IgD-negative memory B cell (primary cell): ENCODE data around the gene CRACDL. TPM values are rescaled to one million over a fixed set of nuclear protein-coding genes. Genes with fewer than 3 reads are reported as not detected.
"Not testable (repeated sequence)": the region's sequence is repeated elsewhere in the genome, so short reads cannot be mapped to it uniquely, and the experiment has no call there.

Experiments
- H3K27ac Mint-ChIP-seq, 3 donors: one replicate each; pipeline ENCODE4 v1.8.0; 2020 to 2022; ENCODE audit warnings: mild to moderate bottlenecking in 3 of 3, mixed read lengths in 3 of 3, moderate library complexity in 1 of 3
- H3K27me3 Mint-ChIP-seq: one replicate; pipeline ENCODE4 v1.8.0; 2021; ENCODE audit warnings: mixed read lengths
- H3K36me3 Mint-ChIP-seq: one replicate; pipeline ENCODE4 v1.8.0; 2020; ENCODE audit warnings: mild to moderate bottlenecking, mixed read lengths
- H3K4me1 Mint-ChIP-seq, 3 donors: one replicate each; pipeline ENCODE4 v1.8.0; 2020 to 2022; ENCODE audit warnings: mixed read lengths in 3 of 3, mild to moderate bottlenecking in 1 of 3
- H3K4me3 Mint-ChIP-seq, 4 donors: one replicate each; pipeline ENCODE4 v1.8.0; 2020 to 2022; ENCODE audit warnings: mild to moderate bottlenecking in 4 of 4, mixed read lengths in 4 of 4, moderate library complexity in 3 of 4
- H3K9me3 Mint-ChIP-seq, 3 donors: one replicate each; pipeline ENCODE4 v1.8.0; 2020 to 2021; ENCODE audit warnings: mixed read lengths in 3 of 3, mild to moderate bottlenecking in 1 of 3
- polyA plus RNA-seq: library from polyadenylated mRNA; unstranded; fragments of 300-500 nt; fragmentation: Illumina TruSeq; gene quantifications from one replicate; pipeline ENCODE4 v1.2.3, GENCODE V29; 2021

The CRACDL gene
- polyA plus RNA-seq, 1 donor from 2014 or later: not detected

DNA sequence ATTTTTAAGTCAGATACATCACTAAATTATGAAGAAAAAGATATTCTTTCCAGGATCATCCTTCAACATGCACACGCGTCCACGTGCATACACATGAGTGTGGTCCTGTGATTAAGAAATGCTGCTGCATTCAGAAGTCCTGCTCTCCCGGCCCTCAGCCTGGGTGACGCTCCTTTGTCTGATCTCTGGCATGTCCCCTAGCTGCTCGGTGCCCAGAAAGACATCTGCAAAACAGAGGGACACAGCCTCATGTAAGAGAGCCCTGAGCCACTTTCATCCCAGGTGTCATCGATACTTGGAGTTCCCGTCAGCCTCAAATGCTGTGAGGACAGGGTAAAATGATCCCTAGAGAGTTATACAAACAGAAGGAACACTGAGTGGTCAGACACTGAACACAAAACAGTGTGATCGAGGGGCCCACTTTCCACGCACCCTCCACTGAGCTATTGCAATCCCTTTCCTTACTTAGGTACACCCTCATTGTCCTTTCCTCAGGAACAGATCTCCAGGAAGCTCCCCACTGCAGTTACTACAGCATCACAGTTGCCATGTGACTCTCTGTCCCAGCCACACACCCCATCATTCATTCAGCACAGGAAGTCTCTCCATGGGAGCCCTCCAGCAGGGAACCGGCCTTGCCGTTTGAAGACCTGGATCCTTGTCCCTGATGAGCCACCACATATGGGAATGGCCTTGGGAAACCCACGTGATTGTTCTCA is 32.1 kb downstream of the CRACDL start:
- H3K4me1 Mint-ChIP-seq: peaks cover 4 to 6% (median 4%) of the 10 kb centered on the region in 3 donors
- peaks cover 0 to 3% (median 0%) of the 10 kb centered on the region in 3 donors for H3K9me3 Mint-ChIP-seq
- no peak overlapping the region for H3K27ac Mint-ChIP-seq
- no peak overlapping the region for H3K4me3 Mint-ChIP-seq
- no peaks in the 10 kb centered on the region for H3K36me3 Mint-ChIP-seq
- peaks cover 11% of the 10 kb centered on the region for H3K27me3 Mint-ChIP-seq

DNA sequence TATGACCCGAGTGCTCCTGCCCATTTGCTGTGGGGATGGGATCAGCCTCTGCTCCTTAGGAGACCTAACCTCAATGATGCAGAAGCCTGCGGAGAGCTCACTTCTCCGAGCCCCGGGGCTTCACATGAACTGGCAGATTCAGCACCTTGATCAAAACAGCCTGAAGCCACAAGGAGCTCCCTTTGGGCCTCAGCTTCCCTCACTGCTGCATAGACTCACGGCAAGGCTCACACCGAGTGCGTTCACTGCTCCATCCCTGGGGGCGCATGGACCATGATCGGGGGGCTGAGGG is 33.0 kb downstream of the CRACDL start:
- H3K27ac Mint-ChIP-seq: no peak overlapping the region
- H3K4me3 Mint-ChIP-seq: no peak overlapping the region
- no peaks in the 10 kb centered on the region for H3K36me3 Mint-ChIP-seq
- H3K4me1 Mint-ChIP-seq: peaks cover 0 to 3% (median 3%) of the 10 kb centered on the region in 3 donors
- peaks cover 8% of the 10 kb centered on the region for H3K27me3 Mint-ChIP-seq
- peaks cover 0 to 3% (median 0%) of the 10 kb centered on the region in 3 donors for H3K9me3 Mint-ChIP-seq

DNA sequence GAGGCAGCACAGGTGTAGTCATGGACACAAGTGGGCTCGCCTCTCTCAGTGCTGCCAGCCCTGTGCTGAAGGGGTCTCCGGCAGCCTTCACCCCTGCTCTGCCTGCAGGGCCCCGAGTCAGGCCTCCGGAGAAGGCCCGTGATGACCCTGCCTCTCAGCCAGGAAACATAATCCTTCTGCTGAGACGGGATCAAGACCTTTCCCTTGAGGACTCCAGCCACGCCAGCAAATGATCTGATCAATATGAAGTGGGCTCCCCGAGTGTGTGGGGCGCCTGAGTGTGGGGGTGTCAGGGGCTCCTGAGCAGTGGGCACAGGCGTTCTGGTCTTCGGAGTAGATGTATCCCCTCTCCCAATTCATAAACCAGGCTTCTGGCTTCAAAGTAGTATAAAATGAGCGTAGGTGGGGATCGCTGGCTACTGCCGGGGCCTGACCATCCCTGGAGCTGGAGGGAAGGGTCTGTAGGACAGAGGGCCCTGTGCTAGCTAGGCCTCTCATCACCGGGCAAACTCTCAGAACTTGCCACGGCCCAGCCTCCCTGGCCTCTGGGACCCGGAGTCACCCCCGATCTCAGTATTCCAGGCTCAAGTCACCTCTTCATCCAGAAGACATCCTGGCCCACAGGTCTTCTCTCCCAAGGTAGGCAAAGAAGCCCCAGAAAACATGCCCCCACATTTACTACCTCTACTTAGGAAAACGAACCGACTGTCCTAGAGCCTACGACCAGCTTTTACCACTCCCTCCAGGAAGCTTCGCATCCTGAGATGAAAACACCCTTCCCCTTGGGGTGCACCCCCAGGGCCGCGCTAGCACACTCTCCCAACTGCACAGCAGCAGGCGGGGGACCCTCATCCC is 33.6 kb downstream of the CRACDL start:
- peak overlapping the region in 1 of 4 donors; percentile 8 for H3K4me3 Mint-ChIP-seq
- H3K36me3 Mint-ChIP-seq: no peaks in the 10 kb centered on the region
- H3K27me3 Mint-ChIP-seq: peaks cover 3% of the 10 kb centered on the region
- peaks cover 0 to 3% (median 0%) of the 10 kb centered on the region in 3 donors for H3K9me3 Mint-ChIP-seq
- peaks cover 0 to 3% (median 3%) of the 10 kb centered on the region in 3 donors for H3K4me1 Mint-ChIP-seq
- no peak overlapping the region for H3K27ac Mint-ChIP-seq

DNA sequence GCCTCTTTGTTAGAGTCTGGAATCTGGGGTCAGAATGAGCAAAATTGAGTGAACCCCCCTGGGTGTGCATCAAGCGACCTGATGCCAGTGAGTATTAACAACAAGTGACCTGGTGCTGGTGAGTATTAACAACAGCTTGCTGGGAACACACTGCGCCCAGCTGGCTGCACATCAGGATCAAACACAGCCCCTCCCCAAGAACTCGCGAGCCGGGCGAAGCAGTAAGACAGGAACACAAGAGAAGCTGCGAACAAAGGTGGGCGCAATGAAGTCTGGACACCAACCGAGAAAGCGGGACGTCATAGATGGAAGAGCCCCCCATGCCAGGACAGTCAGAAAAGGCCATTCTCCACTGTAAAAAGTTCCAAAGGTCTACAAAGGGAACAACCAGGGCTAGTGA is 34.3 kb downstream of the CRACDL start:
- H3K4me3 Mint-ChIP-seq: no peak overlapping the region
- H3K9me3 Mint-ChIP-seq: peaks cover 0 to 3% (median 0%) of the 10 kb centered on the region in 3 donors
- no peaks in the 10 kb centered on the region for H3K36me3 Mint-ChIP-seq
- H3K4me1 Mint-ChIP-seq: peaks cover 0 to 2% (median 0%) of the 10 kb centered on the region in 3 donors
- no peak overlapping the region for H3K27ac Mint-ChIP-seq
- no peaks in the 10 kb centered on the region for H3K27me3 Mint-ChIP-seq

DNA sequence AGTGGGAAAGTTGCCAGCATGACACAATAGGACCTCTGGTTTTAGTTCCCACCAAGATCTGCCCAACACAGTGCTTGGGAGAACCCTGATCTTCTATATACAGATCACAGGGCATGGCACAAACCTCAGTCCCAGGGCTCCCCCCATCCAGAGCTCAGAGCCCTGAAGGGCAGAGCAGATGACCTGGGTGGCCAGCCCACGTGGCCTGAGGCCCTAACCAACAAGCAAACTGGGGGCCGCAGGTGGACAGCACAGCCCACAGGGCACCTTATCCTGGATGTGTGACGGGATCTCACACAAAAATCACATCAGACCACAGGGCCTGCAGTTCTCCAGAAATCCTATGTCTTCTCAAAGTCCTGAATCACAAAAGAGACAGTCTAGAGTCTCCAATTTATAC is 34.7 kb downstream of the CRACDL start:
- no peak overlapping the region for H3K4me3 Mint-ChIP-seq
- no peaks in the 10 kb centered on the region for H3K4me1 Mint-ChIP-seq
- H3K36me3 Mint-ChIP-seq: no peaks in the 10 kb centered on the region
- H3K9me3 Mint-ChIP-seq: peaks cover 0 to 3% (median 0%) of the 10 kb centered on the region in 3 donors
- no peaks in the 10 kb centered on the region for H3K27me3 Mint-ChIP-seq
- no peak overlapping the region for H3K27ac Mint-ChIP-seq

DNA sequence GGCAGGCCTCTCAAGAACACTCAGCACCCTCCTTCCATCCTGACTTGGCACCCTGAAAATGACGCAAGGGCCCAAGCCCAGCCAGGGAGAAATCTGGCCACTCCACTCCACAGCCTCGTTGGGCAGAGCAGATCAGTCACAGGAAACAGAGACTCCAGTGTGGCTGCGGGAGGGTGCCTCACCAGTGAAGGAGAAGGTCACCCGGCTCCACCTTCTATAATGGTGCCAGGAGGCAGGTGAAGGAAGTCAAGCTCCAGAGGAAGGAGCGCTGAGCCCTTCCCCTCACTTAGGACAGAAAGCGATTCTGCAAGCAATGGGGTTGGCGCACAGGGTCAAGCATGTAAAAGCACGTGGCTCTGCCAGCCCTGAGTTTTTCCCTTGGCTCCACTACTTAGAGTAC is 35.3 kb downstream of the CRACDL start:
- H3K9me3 Mint-ChIP-seq: peaks cover 0 to 3% (median 0%) of the 10 kb centered on the region in 3 donors
- no peaks in the 10 kb centered on the region for H3K4me1 Mint-ChIP-seq
- no peak overlapping the region for H3K27ac Mint-ChIP-seq
- H3K4me3 Mint-ChIP-seq: no peak overlapping the region
- H3K27me3 Mint-ChIP-seq: no peaks in the 10 kb centered on the region
- no peaks in the 10 kb centered on the region for H3K36me3 Mint-ChIP-seq

DNA sequence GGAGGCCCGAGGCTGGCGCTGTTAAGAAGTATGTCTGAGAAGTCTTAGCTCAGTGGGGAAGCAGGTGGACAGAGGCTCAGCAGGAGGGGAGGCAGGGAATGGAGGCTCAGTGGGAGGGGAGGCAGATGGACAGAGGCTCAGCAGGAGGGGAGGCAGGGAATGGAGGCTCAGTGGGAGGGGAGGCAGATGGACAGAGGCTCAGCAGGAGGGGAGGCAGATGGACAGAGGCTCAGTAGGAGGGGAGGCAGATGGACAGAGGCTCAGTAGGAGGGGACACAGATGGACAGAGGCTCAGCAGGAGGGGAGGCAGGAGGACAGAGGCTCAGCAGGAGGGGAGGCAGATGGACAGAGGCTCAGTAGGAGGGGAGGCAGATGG is 36.3 kb downstream of the CRACDL start:
- not testable (repeated sequence) for H3K27ac Mint-ChIP-seq, H3K9me3 Mint-ChIP-seq, H3K36me3 Mint-ChIP-seq, H3K27me3 Mint-ChIP-seq, H3K4me3 Mint-ChIP-seq, H3K4me1 Mint-ChIP-seq

DNA sequence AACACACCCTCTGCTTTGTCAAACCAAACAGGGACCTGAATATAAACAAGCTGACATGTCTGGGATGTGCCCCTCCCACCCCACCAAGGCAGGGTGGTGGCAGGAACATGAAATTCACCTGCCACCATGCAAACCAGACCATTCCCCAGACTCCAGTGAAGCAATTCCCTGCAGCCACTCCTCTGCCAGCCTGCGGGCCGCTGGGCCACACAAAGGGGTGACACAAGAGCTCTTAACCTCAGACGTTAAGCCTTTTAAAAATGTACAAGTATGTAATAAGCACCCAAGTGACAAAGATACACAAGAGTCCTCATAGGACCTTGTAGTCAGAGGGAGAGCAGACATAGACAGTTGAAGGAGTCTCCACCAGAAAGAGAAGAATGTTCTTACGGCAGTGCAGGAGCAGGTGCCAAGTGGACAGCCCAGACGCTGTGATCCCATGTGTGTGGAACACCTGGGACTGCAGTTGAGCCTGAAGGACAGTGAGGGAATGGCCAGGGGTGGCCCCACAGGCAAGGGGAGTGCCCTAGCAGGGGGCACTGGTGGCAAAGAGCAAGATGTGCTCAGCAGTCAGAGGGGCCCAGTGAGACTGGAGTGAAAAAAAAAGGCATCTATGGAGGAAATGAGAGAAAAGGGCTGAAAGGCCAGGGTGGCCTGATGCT is 36.9 kb downstream of the CRACDL start:
- Mint-ChIP-seq H3K4me1 (no peaks in the 10 kb centered on the region), H3K27ac (no peak overlapping the region)

DNA sequence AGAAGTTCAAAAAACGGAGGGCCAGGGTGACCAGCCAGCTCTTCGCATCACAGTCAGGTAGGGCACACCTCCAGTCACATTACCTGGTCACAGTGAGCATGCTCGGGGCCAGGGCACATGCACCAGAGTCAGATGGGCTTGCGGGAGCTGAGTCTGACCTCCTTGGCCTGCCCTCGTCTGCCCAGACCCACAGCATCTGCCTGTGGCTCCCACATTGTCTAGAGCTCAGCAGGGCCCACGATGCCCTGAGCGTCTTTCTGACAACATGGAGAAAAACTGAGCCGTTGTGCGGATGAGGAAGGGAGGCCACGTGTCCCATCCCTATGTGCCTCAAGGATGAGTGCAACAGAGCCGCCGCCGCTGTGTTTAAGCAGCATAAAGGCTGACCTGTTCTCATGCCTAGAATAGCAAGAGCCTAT is 37.6 kb downstream of the CRACDL start:
- no peak overlapping the region for H3K4me3 Mint-ChIP-seq
- H3K27ac Mint-ChIP-seq: peak overlapping the region in 1 of 3 donors; percentile 73
- H3K9me3 Mint-ChIP-seq: peaks cover 0 to 3% (median 0%) of the 10 kb centered on the region in 3 donors
- H3K4me1 Mint-ChIP-seq: no peaks in the 10 kb centered on the region
- peaks cover 2% of the 10 kb centered on the region for H3K27me3 Mint-ChIP-seq
- no peaks in the 10 kb centered on the region for H3K36me3 Mint-ChIP-seq

More for the DNA sequence above, 36.9 kb downstream of the CRACDL start:
- Mint-ChIP-seq H3K4me3 (no peak overlapping the region), H3K9me3 (peaks cover 0 to 3% (median 0%) of the 10 kb centered on the region in 3 donors), H3K27me3 (no peaks in the 10 kb centered on the region), H3K36me3 (no peaks in the 10 kb centered on the region)

DNA sequence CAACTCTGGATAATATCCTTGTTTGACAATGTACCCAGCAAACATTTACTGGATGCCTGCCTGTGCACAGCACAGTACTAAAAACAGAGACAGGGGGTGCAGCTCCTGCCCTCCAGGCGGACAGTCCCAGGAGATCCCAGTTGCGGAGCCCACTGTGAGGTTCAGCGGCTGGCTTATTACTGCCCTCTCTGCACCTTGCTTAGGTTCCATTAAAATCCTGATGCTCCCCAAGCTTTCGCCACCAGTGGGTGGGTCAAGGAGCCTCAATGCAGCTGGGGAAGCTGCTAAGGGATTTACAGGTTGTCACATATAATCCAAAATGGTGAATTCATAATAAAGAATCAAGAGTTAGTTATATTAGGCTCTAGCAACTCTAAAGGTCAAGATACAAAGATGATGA is 38.3 kb downstream of the CRACDL start:
- Mint-ChIP-seq H3K27me3 (peaks cover 2% of the 10 kb centered on the region), H3K4me1 (no peaks in the 10 kb centered on the region), H3K9me3 (peaks cover 0 to 3% (median 0%) of the 10 kb centered on the region in 3 donors), H3K4me3 (no peak overlapping the region), H3K36me3 (no peaks in the 10 kb centered on the region), H3K27ac (peak overlapping the region in 1 of 3 donors; percentile 73)

DNA sequence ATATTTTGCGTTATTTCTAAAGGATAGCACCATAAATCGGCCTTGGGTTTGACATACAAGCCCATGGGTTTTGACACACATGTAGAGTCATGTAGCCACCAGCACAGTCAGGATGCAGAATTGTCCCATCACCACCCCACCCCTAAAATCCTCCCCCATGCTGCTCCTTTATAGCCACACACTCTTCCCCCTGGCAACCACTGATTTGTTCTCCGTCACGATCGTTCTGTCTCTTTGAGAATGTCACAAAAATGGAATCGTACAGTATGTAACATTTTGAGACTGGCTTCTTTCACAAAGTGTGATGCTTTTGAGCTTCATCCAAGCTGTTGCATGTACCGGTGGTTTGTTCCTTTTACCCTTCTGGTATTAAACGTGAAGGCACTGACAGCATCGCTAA is 39.1 kb downstream of the CRACDL start:
- Mint-ChIP-seq H3K27ac (no peak overlapping the region), H3K4me1 (no peaks in the 10 kb centered on the region), H3K27me3 (peaks cover 2% of the 10 kb centered on the region), H3K4me3 (no peak overlapping the region), H3K9me3 (peaks cover 0 to 3% (median 0%) of the 10 kb centered on the region in 3 donors), H3K36me3 (no peaks in the 10 kb centered on the region)

DNA sequence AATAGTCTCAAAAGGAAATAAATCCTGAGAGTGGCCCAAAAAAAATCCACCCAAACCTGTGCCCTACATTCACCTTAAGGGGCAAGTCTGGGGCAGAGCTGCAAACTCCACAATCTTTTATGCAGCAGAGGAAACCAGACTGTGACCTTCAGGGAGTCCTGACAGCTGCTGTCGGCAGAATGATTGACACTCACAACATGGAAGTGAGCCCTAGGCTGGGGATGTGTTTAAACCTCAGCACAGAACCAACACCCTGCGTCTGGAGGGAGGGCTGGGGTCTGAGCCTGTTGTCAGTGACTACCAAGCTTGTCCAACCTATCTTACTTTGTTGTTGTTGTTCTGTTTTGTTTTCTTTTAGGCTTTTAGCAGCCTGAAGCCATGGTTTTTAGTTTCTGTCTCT is 39.6 kb downstream of the CRACDL start:
- H3K36me3 Mint-ChIP-seq: no peaks in the 10 kb centered on the region
- no peaks in the 10 kb centered on the region for H3K4me1 Mint-ChIP-seq
- H3K27ac Mint-ChIP-seq: no peak overlapping the region
- H3K4me3 Mint-ChIP-seq: no peak overlapping the region
- peaks cover 2% of the 10 kb centered on the region for H3K27me3 Mint-ChIP-seq
- H3K9me3 Mint-ChIP-seq: peaks cover 0 to 3% (median 0%) of the 10 kb centered on the region in 3 donors

DNA sequence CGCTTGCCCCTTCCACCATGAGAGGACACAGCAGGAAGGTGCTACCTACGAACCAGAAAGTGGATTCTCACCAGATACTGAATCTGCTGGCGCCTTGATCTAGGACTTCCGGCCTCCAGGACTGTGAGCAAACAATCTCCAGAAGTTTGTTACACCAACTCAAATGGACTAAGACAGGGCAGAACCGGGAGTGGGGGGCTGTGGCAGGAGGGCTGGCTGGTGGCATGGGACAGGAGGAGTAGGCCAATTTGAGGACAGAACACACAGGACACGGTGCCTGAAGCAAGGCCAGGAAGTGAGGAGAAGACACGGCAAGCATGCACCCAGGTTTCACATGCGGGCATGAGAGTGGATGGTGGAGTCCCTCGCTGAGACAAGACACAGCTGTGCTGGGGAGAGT is 40.1 kb downstream of the CRACDL start:
- H3K4me3 Mint-ChIP-seq: no peak overlapping the region
- H3K9me3 Mint-ChIP-seq: peaks cover 0 to 3% (median 0%) of the 10 kb centered on the region in 3 donors
- no peaks in the 10 kb centered on the region for H3K4me1 Mint-ChIP-seq
- H3K27ac Mint-ChIP-seq: no peak overlapping the region
- H3K27me3 Mint-ChIP-seq: peaks cover 2% of the 10 kb centered on the region
- H3K36me3 Mint-ChIP-seq: no peaks in the 10 kb centered on the region

DNA sequence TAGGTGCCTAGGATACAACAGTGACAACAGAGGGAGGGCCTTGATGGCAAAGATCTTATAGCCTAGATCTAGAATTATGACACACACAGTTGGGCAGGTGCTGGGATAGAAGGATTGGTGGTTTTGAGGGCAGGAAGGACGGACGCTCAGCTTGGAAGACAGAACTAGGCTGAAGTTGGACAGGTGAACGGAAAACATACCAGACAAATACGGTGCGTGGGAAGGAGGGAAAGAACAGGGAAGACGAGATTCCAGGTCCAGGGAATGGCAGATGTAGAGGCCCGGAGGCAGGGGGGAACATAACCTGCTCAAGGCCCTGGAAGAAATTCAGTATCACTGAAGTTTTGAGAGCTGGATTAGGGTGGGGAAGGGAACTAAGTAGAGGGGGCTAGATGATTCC is 40.8 kb downstream of the CRACDL start:
- Mint-ChIP-seq H3K9me3 (peaks cover 0 to 3% (median 1%) of the 10 kb centered on the region in 3 donors), H3K27ac (no peak overlapping the region), H3K36me3 (no peaks in the 10 kb centered on the region), H3K4me3 (no peak overlapping the region), H3K27me3 (peaks cover 2% of the 10 kb centered on the region), H3K4me1 (no peaks in the 10 kb centered on the region)

DNA sequence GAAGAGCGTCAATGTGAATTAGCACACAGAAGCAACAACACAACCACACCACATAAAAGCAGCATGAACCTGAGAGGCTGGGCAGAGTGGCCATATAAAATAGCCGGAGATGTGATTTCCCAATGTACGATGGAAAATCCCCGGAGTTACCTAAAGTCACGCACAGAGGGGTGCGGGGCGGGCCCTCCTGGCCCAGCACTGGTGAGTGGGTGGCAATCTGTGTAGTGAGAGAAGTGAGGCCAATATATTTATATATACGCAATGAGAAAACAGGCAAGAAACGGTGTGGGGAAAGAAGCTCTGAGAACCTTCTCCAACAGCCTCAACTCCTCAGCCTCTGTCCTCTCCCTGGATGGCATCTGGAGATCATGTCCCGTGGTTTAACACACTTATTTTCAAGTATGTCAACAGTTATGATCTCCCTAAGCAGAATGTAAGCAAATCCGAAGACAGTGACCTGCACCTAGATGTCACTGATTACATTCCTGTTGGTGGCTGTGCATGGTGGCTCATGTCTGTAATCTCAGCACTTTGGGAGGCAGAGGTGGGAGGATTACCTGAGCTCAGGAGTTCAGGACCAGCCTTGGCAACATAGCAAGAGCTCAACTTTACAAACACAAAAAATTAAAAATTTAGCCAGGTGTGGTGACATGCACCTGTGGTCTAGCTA is 41.6 kb downstream of the CRACDL start:
- Mint-ChIP-seq H3K9me3 (peaks cover 0 to 9% (median 5%) of the 10 kb centered on the region in 3 donors), H3K36me3 (no peaks in the 10 kb centered on the region), H3K27ac (no peak overlapping the region), H3K4me3 (no peak overlapping the region), H3K4me1 (peaks cover 0 to 3% (median 0%) of the 10 kb centered on the region in 3 donors), H3K27me3 (peaks cover 2% of the 10 kb centered on the region)
